HEK293 (cell line): Measurements from ENCODE around the gene TNIP1.

Experiments
- HOXA7 ChIP-seq: sonication (generic); formaldehyde crosslinking; IDR thresholded peaks from 2 replicates; pipeline ENCODE4 v1.8.1; 2022; ENCODE audit warnings: missing genetic modification reagents, borderline replicate concordance
- KLF1 ChIP-seq: fragments of 450-650 bp; formaldehyde crosslinking; IDR thresholded peaks from 2 replicates; pipeline ENCODE4 v1.5.1; 2016; ENCODE audit warnings: missing biosample characterization, missing genetic modification characterization
- ZNF121 ChIP-seq: fragments of 450-650 bp; formaldehyde crosslinking; IDR thresholded peaks from 2 replicates; pipeline ENCODE4 v1.5.1; 2016; ENCODE audit warnings: missing biosample characterization, missing genetic modification characterization
- ZNF138 ChIP-seq: fragments of 450-650 bp; formaldehyde crosslinking; IDR thresholded peaks from 2 replicates; pipeline ENCODE4 v1.5.1; 2016; ENCODE audit warnings: missing biosample characterization, missing genetic modification characterization, borderline replicate concordance
- ZNF148 ChIP-seq: fragments of 450-650 bp; formaldehyde crosslinking; IDR thresholded peaks from 2 replicates; pipeline ENCODE4 v1.5.0; 2017; ENCODE audit warnings: missing biosample characterization, missing genetic modification characterization, borderline replicate concordance
- ZNF155 ChIP-seq: fragments of 450-650 bp; formaldehyde crosslinking; IDR thresholded peaks from 2 replicates; pipeline ENCODE4 v1.5.1; 2016; ENCODE audit warnings: missing biosample characterization, missing genetic modification characterization
- ZNF449 ChIP-seq: fragments of 450-650 bp; formaldehyde crosslinking; IDR thresholded peaks from 2 replicates; pipeline ENCODE4 v1.5.1; 2017; ENCODE audit warnings: missing biosample characterization, mild to moderate bottlenecking, missing genetic modification characterization, moderate library complexity
- ZNF776 ChIP-seq: fragments of 450-650 bp; formaldehyde crosslinking; IDR thresholded peaks from 2 replicates; pipeline ENCODE4 v1.5.0; 2017; ENCODE audit warnings: missing biosample characterization, missing genetic modification characterization, borderline replicate concordance
- TF ChIP-seq, protein P1 (sequence below): fragments of 450-650 bp; formaldehyde crosslinking; IDR thresholded peaks from 2 replicates; pipeline ENCODE4 v1.5.1; 2016; ENCODE audit warnings: missing biosample characterization, missing genetic modification characterization

DNA sequence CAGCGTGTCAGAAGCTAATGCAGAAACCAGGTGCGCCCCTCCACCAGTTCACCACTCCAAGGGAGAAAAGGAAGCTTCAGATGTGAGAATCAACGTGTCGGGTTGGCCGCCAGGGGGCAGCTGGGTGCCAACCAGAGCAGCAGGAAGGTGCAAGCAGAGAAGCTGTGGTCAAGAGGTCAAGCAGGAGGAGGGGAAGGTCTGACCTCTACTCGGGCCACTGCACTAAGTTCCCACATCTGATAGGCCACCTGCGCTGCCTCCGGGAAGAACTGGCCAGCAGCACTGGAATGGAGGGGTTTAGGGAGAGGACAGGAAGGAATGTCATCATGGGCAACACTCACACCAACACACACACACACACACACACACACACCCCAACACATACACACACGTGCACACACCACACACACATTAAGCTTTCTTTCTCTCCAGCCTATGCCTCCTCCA is 45.4 kb upstream of the TNIP1 start:
- TF ChIP-seq, protein P1, sequence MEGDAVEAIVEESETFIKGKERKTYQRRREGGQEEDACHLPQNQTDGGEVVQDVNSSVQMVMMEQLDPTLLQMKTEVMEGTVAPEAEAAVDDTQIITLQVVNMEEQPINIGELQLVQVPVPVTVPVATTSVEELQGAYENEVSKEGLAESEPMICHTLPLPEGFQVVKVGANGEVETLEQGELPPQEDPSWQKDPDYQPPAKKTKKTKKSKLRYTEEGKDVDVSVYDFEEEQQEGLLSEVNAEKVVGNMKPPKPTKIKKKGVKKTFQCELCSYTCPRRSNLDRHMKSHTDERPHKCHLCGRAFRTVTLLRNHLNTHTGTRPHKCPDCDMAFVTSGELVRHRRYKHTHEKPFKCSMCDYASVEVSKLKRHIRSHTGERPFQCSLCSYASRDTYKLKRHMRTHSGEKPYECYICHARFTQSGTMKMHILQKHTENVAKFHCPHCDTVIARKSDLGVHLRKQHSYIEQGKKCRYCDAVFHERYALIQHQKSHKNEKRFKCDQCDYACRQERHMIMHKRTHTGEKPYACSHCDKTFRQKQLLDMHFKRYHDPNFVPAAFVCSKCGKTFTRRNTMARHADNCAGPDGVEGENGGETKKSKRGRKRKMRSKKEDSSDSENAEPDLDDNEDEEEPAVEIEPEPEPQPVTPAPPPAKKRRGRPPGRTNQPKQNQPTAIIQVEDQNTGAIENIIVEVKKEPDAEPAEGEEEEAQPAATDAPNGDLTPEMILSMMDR (tag by site-specific recombination) = peak; percentile 83
- TF ChIP-seq ZNF121 (tag by site-specific recombination) (no peak), ZNF776 (tag by site-specific recombination) (no peak), ZNF155 (tag by site-specific recombination) (no peak), ZNF449 (tag by site-specific recombination) (no peak), ZNF138 (no peak), KLF1 (no peak), ZNF148 (tag by site-specific recombination) (no peak), HOXA7 (CRISPR knock-in tag) (no peak)
